ENCODE results near the gene CRYBA1. TPM values are rescaled to one million over a fixed set of nuclear protein-coding genes. Genes with fewer than 3 reads are reported as not detected.
"Not testable (repeated sequence)": the region's sequence is repeated elsewhere in the genome, so short reads cannot be mapped to it uniquely, and the experiment has no call there.

CRYBA1 gene
- total RNA-seq, 1 donor, result not detected

DNA sequence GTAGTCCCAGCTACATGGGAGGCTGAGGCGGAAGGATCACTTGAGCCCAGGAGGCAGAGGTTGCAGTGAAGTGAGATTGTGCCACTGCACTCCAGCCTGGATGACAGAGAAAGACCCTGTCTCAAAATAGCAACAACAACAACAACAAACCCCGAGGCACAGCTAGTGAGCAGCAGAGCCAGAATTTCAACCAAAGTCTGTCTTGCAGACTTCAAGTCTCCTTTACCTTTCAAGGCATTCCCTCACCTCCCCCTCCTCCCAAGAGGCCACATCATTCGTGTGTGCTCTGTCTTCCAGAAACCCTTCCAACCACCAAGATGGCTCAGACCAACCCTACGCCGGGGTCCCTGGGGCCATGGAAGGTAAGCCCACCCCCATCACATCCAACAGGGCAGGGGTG is 2.2 kb downstream of the CRYBA1 start:
- H3K27me3 ChIP-seq (ENCODE audit: insufficient read depth, low read length), result no peaks in the 10 kb centered on the region
- H3K4me1 ChIP-seq (ENCODE audit: insufficient read depth, low read length), result peaks cover 9% of the 10 kb centered on the region
- H3K4me3 ChIP-seq (ENCODE audit: low read length), result no peak overlapping the region
- H3K9me3 ChIP-seq (ENCODE audit: low read depth, low read length), result no peaks in the 10 kb centered on the region

DNA sequence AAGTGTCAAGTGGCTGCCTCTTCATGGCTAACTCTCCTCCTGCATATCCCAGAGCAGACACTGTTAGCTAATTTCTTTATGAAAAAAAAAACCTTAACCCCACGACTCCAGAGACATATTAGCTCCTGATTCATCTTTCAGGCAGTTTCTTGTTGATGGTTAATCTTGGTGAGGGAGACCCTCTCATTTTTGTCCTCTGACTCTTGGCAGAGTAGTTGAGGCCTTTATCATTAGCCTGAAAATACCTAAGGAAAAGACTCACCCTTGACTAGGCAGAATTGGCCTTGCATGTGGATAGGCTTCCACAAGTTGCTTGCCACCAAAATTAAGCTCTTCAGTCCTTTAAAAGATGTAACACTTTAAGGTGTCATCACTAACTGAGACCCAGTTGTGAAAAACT is 4.0 kb downstream of the CRYBA1 start:
- Histone ChIP-seq H3K4me3 (ENCODE audit: low read length) (no peak overlapping the region), H3K27me3 (ENCODE audit: insufficient read depth, low read length) (no peaks in the 10 kb centered on the region), H3K9me3 (ENCODE audit: low read depth, low read length) (no peaks in the 10 kb centered on the region), H3K4me1 (ENCODE audit: insufficient read depth, low read length) (peaks cover 12% of the 10 kb centered on the region)

DNA sequence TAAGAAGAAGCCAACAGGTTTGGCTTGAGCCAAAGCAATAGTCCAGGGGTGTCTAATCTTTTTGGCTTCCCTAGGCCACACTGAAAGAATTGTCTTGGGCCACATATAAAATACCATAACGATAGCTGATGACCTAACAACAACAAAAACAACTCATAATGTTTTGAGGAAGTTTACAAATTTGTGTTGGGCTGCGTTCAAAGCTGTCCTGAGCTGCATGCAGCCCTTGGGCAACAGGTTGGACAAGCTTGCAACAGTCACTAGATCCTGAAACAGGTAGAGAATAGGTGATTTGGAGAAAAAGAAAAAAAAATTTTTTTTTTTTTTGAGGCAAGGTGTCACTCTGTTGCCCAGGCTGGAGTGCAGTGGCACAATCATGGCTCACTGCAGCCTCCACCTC is 4.5 kb downstream of the CRYBA1 start:
- no peaks in the 10 kb centered on the region for H3K27me3 ChIP-seq (ENCODE audit: insufficient read depth, low read length)
- no peak overlapping the region for H3K4me3 ChIP-seq (ENCODE audit: low read length)
- no peaks in the 10 kb centered on the region for H3K9me3 ChIP-seq (ENCODE audit: low read depth, low read length)
- H3K4me1 ChIP-seq (ENCODE audit: insufficient read depth, low read length), result peaks cover 14% of the 10 kb centered on the region

DNA sequence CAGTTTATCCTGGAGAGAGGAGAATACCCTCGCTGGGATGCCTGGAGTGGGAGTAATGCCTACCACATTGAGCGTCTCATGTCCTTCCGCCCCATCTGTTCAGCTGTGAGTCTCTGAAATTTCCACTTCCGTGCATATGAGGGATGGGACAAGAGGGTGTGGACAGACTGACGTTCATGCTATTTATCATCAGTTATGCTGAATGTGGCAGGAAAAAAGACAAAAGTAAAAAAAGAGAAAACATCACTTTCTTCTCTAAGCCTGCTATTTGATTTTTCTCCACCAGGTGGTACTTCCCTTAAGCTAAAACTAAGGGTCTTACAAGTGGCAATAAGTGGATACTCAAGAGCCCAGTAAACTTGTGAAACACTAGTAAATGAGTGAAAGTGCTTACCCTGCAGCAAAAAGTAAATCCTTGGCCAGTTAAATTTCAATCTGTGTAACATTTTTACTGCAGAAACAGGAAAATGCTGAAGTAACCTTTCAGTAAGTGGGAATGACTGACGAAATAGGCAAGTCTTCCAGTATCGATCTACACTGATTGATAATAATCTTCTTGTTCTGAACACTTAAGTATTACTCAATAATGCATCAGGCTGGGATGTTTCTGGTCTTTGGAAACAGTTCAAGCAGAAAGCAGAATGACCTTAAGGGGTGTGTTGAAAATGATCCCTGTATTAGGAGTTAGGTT is 5.6 kb downstream of the CRYBA1 start:
- H3K4me1 ChIP-seq (ENCODE audit: insufficient read depth, low read length), result peaks cover 18% of the 10 kb centered on the region
- H3K27me3 ChIP-seq (ENCODE audit: insufficient read depth, low read length), result no peaks in the 10 kb centered on the region
- no peaks in the 10 kb centered on the region for H3K9me3 ChIP-seq (ENCODE audit: low read depth, low read length)
- H3K4me3 ChIP-seq (ENCODE audit: low read length), result no peak overlapping the region

DNA sequence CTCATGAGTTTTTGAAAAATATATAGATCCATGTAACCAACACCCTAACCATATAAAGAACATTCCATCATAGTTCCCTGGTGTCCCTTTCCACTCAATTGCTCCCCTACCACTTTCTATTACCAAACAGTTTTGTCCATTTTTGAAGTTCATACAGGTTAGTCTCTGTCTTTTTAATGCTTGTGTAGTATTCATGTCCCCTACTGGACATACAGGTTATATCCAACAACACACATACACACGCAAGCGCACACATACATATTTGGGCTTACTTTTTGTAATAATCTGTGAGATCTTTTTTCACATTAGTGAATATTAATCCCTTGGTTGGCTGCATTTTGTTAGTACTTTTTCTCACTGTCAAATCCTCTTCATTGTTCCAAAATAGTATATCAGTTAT is 6.4 kb downstream of the CRYBA1 start:
- Histone ChIP-seq H3K27me3 (ENCODE audit: insufficient read depth, low read length) (no peaks in the 10 kb centered on the region), H3K4me1 (ENCODE audit: insufficient read depth, low read length) (peaks cover 26% of the 10 kb centered on the region), H3K9me3 (ENCODE audit: low read depth, low read length) (no peaks in the 10 kb centered on the region), H3K4me3 (ENCODE audit: low read length) (no peak overlapping the region)

DNA sequence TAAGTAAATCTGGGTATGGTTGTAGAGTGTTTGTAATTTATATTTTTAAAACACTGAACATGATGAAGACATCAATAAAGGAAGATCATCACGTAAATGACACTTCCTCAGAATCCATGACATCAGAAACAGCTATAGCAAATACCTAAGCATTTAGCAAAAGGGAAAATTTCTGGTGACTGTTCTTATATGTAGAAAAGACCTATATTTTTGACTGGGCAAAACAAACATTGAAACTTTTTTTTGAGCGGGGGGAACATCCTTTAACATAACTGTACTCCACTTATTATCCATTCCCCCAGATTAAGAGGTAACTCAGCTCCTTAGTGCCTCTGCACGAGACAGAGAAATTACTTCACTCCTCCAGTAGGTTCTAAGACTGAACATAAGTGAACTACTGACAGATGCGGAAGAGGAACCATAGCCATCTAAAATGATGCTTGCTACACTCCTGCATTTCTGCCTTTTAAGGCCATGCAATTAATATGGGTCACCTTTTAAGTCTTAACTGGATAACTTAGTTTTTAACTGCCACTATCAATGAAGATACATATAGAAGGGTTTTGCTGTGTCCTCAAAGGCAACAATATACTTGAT is 9.4 kb downstream of the CRYBA1 start:
- no peaks in the 10 kb centered on the region for H3K9me3 ChIP-seq (ENCODE audit: low read depth, low read length)
- peaks cover 30% of the 10 kb centered on the region for H3K4me1 ChIP-seq (ENCODE audit: insufficient read depth, low read length)
- H3K4me3 ChIP-seq (ENCODE audit: low read length), result no peak overlapping the region
- H3K27me3 ChIP-seq (ENCODE audit: insufficient read depth, low read length), result no peaks in the 10 kb centered on the region

DNA sequence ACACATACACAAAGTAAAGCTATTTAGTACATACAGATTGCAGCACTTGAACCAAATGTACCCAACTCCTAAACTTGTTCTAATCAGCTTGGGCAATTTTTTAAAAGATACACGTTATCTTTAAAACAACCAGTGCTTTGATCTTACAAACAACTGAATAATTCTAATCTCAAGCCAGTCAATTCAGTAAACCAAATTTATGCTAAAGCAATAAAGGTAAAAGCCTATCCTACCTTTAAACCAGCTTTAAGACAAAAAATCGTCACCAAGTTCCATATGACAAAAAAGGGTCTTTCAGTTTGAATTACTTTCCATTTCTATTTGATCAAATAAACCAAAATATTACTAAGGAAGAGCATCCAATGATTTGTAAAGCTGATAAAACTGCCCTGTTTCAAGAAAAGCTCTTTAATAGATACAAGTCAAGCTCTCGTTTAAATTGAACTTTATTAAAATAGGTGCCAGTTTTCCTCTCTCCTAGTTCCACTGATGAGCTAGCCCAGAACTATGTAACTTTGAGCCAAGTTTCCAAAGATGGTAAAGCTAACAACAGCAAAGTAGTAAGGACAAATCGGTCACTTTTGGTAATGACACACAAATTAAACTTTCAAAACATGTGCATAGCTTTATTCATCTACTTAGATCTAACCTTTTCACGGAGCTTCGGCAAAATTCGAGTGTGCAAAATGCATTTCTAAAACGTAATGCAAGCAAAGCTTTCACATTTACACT is 10.2 kb downstream of the CRYBA1 start:
- Histone ChIP-seq H3K4me3 (ENCODE audit: low read length) (no peak overlapping the region), H3K4me1 (ENCODE audit: insufficient read depth, low read length) (peaks cover 30% of the 10 kb centered on the region), H3K27me3 (ENCODE audit: insufficient read depth, low read length) (no peaks in the 10 kb centered on the region)

DNA sequence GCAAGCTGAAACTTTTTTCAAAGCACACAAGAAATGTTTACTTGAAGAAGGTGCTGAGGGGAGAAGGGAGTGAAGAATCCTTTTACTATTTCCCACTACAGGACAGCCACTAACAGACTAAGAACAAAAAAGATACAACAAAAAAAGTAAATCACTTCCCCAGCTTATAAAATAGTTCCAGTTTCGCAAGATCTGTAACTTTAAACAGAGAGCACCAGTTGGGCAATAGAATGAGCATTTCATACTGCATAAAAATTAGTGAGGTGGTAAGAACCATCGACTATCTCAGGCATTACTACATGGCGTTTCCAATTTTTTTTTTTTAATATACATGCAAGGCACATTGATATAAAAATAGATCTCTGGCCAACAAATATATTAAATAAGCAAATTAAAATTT is 11.1 kb downstream of the CRYBA1 start:
- Histone ChIP-seq H3K4me3 (ENCODE audit: low read length) (no peak overlapping the region), H3K4me1 (ENCODE audit: insufficient read depth, low read length) (peaks cover 30% of the 10 kb centered on the region), H3K27me3 (ENCODE audit: insufficient read depth, low read length) (no peaks in the 10 kb centered on the region), H3K9me3 (ENCODE audit: low read depth, low read length) (no peaks in the 10 kb centered on the region)

More for the DNA sequence above, 10.2 kb downstream of the CRYBA1 start:
- H3K9me3 ChIP-seq (ENCODE audit: low read depth, low read length), result no peaks in the 10 kb centered on the region

DNA sequence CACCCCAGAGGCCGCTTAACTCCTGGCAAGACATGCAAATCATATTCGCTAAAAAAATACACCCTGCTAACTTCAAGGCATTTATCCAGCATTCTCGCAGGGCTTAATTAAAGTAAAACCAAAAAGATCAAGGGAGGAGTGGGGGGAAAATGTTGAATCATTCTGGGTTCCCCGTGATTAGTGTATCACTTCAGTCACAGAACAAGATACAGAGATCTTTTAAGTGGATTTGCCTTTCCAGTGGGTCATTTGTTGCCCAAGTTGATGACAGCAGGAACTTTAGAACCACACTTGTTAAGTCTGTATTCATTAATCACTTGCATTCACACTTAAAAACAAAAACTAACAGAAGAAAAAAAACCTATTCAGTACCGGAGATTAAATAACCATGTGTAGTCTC is 17.3 kb downstream of the CRYBA1 start:
- peaks cover 6% of the 10 kb centered on the region for H3K4me1 ChIP-seq (ENCODE audit: insufficient read depth, low read length)
- no peaks in the 10 kb centered on the region for H3K9me3 ChIP-seq (ENCODE audit: low read depth, low read length)
- no peaks in the 10 kb centered on the region for H3K27me3 ChIP-seq (ENCODE audit: insufficient read depth, low read length)
- H3K4me3 ChIP-seq (ENCODE audit: low read length), result no peak overlapping the region

DNA sequence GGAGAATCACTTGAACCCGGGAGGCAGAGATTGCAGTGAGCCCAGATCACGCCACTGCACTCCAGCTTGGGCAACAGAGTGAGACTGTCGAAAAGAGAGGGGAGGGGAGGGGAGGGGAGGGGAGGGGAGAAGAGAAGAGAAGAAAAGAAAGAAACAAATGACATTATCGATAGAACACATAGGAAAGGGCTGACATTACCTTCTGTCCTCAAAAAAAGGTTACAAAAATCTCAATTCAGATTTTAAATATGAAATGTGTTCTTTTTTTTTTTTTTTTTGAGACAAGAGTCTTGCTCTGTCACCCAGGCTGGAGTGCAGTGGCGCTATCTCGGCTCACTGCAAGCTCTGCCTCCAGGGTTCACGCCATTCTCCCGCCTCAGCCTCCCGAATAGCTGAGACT is 25.3 kb downstream of the CRYBA1 start:
- not testable (repeated sequence) for H3K27me3 ChIP-seq (ENCODE audit: insufficient read depth, low read length); H3K4me3 ChIP-seq (ENCODE audit: low read length); H3K9me3 ChIP-seq (ENCODE audit: low read depth, low read length)
- H3K4me1 ChIP-seq (ENCODE audit: insufficient read depth, low read length), result peaks cover 11% of the 10 kb centered on the region

DNA sequence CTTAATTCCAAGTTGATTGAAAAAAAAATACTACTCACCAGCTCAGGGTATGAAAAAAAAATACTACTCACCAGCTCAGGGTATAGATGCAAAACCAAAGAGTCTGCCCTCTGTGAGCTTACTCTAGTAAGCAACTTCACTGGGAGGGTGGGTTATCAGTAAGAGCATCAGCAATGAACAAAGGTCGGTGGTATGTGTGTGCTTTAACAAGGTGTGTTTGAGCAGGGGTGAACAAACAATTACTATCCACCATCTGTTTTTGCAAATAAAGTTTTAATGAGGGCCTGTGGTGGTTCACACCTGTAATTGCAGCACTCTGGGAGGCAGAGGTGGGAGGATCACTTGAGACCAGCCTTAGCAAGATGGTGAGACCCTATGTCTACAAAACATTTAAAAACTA is 27.3 kb downstream of the CRYBA1 start:
- peaks cover 18% of the 10 kb centered on the region for H3K4me1 ChIP-seq (ENCODE audit: insufficient read depth, low read length)
- no peaks in the 10 kb centered on the region for H3K27me3 ChIP-seq (ENCODE audit: insufficient read depth, low read length)
- no peak overlapping the region for H3K4me3 ChIP-seq (ENCODE audit: low read length)
- H3K9me3 ChIP-seq (ENCODE audit: low read depth, low read length), result peaks cover 4% of the 10 kb centered on the region

DNA sequence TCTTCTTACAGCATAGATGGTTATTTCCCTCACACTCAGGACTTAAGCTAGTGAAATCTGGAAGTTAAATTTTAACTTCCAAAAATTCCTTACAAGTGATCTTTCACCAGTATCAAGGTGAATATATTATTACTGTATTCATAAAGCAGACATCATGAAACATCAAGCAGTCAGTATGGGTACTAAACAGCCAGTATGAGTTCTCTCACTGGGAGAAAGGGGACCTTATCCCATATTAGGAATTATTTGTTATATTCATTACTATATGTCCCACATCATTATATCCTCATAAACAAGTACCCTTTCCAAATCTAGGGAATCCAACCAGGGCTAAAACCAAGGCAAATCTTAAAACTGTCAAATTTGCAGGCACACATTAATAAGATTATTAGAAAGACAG is 32.0 kb downstream of the CRYBA1 start:
- Histone ChIP-seq H3K4me1 (ENCODE audit: insufficient read depth, low read length) (peaks cover 35% of the 10 kb centered on the region), H3K4me3 (ENCODE audit: low read length) (no peak overlapping the region), H3K27me3 (ENCODE audit: insufficient read depth, low read length) (no peaks in the 10 kb centered on the region), H3K9me3 (ENCODE audit: low read depth, low read length) (peaks cover 10% of the 10 kb centered on the region)

DNA sequence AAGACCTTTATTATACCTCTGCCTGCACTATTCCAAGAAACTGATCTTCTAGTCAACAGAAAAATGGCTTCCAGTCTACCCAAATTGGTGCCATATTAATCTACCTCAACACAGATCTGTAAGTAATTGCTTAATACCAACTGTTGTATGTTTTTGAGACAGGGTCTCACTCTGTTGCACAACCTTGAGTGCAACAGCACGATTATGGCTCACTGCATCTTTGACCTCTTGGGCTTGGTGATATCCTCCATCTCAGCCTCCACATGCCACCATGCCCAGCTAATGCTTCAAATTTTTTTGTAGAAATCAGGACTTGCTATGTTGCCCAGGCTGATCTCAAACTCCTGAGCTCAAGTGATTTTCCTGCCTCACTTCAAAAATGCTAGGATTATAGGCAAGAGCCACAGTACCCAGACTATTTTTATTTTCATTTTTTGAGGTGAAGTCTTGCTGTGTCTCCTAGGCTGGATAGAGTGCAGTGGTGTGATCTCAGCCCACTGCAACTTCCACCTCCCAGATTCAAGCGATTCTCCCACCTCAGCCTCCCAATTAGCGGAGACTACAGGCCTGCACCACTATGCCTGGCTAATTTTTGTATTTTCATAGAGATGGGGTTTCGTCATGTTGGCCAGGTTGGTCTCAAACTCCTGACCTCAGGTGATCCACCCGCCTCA is 32.9 kb downstream of the CRYBA1 start:
- H3K27me3 ChIP-seq (ENCODE audit: insufficient read depth, low read length), result no peaks in the 10 kb centered on the region
- no peak overlapping the region for H3K4me3 ChIP-seq (ENCODE audit: low read length)
- H3K4me1 ChIP-seq (ENCODE audit: insufficient read depth, low read length), result peaks cover 35% of the 10 kb centered on the region
- peaks cover 10% of the 10 kb centered on the region for H3K9me3 ChIP-seq (ENCODE audit: low read depth, low read length)

DNA sequence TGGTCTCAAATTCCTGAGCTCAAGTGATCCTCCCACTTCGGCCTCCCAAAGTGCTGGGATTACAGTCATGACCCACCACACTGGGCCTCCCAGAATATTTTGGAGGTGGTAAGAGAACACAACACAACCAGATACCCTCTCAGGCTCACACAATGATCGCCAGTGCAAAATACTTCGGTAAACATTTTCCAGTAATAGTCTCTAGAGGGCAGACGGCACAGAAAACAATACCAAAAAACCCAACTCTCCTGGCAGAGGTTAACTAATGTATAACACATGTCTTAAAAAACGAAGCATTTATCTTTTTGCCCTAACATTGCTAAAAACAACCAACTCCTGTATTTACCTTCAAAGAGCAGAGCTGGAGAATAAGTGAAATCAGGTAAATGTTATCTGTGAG is 36.8 kb downstream of the CRYBA1 start:
- Histone ChIP-seq H3K4me3 (ENCODE audit: low read length) (no peak overlapping the region), H3K9me3 (ENCODE audit: low read depth, low read length) (peaks cover 10% of the 10 kb centered on the region), H3K4me1 (ENCODE audit: insufficient read depth, low read length) (peaks cover 43% of the 10 kb centered on the region), H3K27me3 (ENCODE audit: insufficient read depth, low read length) (no peaks in the 10 kb centered on the region)

DNA sequence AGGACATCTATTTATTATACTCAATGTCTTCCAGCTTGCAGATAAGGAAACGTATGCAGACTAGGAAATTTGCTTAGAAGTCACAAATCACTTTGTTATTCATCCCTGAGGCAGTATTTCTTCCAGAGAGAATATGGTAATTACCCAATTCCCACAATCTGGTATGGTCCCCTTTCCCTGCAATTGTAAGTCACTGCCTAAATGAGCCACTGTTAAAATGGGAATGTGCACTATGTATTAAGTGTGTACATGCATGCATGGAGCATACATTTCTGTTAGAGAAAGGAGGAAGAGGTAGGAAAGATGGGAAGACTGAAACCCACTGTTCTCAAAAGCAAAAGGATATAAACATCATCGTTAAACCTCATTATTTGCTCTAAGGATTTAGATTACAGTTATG is 37.3 kb downstream of the CRYBA1 start:
- no peaks in the 10 kb centered on the region for H3K27me3 ChIP-seq (ENCODE audit: insufficient read depth, low read length)
- H3K4me1 ChIP-seq (ENCODE audit: insufficient read depth, low read length), result peaks cover 47% of the 10 kb centered on the region
- no peak overlapping the region for H3K4me3 ChIP-seq (ENCODE audit: low read length)
- H3K9me3 ChIP-seq (ENCODE audit: low read depth, low read length), result peaks cover 6% of the 10 kb centered on the region

Measured in mononuclear cell (primary cell).